GM19035 (cell line): Measurements from ENCODE around the gene IFTAP.
A peak's percentile ranks its signal among the peaks of the same experiment; 100 is the strongest.

Experiments
- ATAC-seq: cut with Tn5 transposase; IDR thresholded peaks from one replicate; pipeline ENCODE4 v1.9.1; 2021; ENCODE audit not compliant: unreplicated experiment

The IFTAP gene

DNA sequence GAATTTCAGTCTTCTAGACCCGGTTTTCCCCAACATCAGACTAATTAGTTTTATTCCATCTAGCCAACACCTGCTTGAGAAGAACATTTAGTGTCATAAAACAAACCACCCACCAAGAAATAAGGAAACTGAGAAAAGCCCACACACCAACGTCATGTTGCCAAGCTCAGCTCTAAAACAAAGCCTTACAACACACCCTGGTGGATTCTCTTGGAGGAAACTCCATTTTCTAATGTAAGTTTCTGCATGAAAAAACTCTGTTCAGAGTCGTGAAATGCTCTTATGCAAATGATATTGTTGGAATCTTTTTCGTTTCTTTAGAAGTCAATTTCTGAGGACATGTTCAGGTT is 108.7 kb downstream of the IFTAP start:
- peak; percentile 70 for ATAC-seq
